ENCODE results near the gene MED20.

GRCh38 chr6:41934278-41935192, 13.6 kb upstream of the MED20 start:
- TF ChIP-seq POLR2A (IDR thresholded peaks at IDR 0.05; ENCODE audit: low read depth, low read length) (no peak), MXI1 (IDR thresholded peaks at IDR 0.05; ENCODE audit: borderline replicate concordance, low read depth, low read length) (no peak), CHD1 (IDR thresholded peaks at IDR 0.05; ENCODE audit: low read depth, low read length) (no peak), RAD21 (IDR thresholded peaks at IDR 0.05; ENCODE audit: low read length) (no peak), RCOR1 (IDR thresholded peaks at IDR 0.05; ENCODE audit: insufficient replicate concordance, low read length) (no peak)
- TF ChIP-seq, protein P1, sequence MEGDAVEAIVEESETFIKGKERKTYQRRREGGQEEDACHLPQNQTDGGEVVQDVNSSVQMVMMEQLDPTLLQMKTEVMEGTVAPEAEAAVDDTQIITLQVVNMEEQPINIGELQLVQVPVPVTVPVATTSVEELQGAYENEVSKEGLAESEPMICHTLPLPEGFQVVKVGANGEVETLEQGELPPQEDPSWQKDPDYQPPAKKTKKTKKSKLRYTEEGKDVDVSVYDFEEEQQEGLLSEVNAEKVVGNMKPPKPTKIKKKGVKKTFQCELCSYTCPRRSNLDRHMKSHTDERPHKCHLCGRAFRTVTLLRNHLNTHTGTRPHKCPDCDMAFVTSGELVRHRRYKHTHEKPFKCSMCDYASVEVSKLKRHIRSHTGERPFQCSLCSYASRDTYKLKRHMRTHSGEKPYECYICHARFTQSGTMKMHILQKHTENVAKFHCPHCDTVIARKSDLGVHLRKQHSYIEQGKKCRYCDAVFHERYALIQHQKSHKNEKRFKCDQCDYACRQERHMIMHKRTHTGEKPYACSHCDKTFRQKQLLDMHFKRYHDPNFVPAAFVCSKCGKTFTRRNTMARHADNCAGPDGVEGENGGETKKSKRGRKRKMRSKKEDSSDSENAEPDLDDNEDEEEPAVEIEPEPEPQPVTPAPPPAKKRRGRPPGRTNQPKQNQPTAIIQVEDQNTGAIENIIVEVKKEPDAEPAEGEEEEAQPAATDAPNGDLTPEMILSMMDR (conservative IDR thresholded peaks at IDR 0.05; ENCODE audit: low read depth, low read length) = no peak
- TF ChIP-seq, protein P2, sequence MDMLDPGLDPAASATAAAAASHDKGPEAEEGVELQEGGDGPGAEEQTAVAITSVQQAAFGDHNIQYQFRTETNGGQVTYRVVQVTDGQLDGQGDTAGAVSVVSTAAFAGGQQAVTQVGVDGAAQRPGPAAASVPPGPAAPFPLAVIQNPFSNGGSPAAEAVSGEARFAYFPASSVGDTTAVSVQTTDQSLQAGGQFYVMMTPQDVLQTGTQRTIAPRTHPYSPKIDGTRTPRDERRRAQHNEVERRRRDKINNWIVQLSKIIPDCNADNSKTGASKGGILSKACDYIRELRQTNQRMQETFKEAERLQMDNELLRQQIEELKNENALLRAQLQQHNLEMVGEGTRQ (IDR thresholded peaks at IDR 0.05; ENCODE audit: low read depth, low read length) = no peak
